HG02840 (cell line): ENCODE data around the gene CYTH2.
"Not testable (repeated sequence)": the region's sequence is repeated elsewhere in the genome, so short reads cannot be mapped to it uniquely, and the experiment has no call there.

ENCODE experiments used
- ATAC-seq: cut with Tn5 transposase; IDR thresholded peaks from one replicate; pipeline ENCODE4 v1.9.1; 2021; ENCODE audit warnings: mild to moderate bottlenecking, moderate library complexity, moderate number of reproducible peaks; ENCODE audit not compliant: unreplicated experiment, low FRiP score

Gene CYTH2

DNA sequence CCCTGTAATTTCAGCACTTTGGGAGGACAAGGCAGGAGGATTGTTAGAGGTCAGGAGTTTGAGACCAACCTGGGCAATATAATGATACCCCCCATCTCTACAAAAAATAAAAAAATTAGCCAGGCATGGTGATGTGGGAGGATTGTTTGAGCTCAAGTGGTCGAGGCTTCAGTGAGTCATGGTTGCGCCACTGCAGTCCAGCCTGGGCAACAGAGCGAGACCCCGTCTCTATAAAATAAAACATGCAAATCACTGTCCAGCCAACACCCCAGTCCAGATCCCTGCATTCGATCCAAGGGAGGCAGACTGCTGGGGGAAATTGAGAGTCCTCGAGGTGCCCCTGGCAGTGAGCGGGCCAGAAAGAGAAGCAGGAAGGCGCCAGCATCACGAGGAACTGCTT lies 7.0 kb downstream of the CYTH2 start:
- no peak for ATAC-seq

DNA sequence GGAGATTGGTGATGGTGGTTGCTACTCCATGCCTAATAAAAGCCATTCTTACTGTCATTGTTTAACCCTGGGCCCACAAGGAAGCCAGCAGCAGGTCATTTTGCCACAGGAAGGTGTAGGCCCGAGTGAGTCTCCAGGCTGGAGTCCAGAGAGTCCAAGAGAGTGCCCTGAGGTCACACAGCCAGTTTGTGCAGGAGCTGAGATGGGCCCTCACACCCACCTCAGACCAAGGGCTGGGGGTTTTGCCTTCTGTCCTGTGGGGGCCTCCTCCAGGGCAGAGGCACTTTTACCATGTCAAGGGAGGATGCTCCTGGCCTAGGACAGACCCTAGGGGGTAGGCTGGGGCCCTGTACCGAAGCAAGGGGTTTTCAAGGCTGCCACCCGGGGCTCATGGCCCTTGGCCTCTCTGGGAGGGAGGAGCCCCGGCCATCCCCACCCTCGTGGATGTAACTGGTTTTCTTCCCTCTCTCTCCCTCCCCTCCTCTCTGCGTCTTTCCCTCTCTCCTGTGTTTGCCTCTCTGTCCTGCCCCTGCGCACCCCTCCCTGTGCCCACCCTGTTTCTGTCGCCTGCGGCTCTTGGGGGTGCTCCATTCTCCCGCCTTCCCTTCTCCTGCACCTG lies 8.0 kb downstream of the CYTH2 start:
- ATAC-seq = no peak

DNA sequence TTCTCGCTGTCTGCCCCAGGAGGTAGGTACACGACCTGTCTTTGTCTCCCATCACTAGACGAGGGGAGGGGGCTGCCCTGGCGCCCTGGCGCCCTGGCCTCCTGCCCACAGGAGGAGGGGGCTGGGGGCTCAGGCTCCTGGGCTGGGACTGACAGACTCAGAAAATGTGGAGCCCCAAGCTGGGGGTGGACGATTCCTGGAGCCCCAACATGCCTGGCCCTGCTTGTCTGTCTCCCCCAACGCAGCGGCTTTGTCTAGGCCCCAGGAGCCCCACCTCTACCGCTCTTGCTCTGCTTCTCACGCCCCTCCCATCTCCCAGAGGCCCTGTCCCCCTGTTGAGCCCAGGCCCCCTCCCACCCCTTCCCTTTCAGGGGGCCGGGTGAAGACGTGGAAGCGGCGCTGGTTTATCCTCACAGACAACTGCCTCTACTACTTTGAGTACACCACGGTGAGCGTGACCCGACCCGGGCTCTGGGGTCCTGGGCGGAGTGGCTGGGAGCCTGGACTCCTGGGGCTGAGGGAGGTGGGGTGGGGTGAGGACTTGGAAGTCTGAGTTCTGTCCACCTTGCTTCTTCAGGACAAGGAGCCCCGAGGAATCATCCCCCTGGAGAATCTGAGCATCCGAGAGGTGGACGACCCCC lies 8.6 kb downstream of the CYTH2 start:
- no peak for ATAC-seq

GRCh38 chr19:48478339-48479256 lies 9.4 kb downstream of the CYTH2 start:
- ATAC-seq = no peak

- ATAC-seq = no peak
These were observed 10.5 kb downstream of the CYTH2 start for GRCh38 chr19:48479686-48480085.

DNA sequence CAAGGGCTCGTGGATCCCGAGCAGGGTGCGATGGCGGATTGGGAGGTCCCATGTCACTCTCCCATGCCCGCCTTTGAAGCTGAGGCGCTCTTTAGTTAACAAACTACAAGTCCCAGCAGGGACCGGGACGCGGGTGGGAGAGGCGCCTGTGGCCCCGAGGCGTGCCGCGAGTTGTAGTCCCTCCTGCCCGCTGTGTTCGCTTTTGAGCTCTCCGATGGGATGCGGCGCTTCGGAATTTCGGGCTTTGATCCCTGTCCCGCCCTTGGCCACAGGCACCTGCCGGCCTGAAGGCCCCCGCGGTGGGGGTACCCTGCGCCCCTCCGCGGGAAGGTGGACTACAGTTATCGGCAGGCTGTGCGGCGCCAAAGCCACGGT lies 11.0 kb downstream of the CYTH2 start:
- no peak for ATAC-seq

DNA sequence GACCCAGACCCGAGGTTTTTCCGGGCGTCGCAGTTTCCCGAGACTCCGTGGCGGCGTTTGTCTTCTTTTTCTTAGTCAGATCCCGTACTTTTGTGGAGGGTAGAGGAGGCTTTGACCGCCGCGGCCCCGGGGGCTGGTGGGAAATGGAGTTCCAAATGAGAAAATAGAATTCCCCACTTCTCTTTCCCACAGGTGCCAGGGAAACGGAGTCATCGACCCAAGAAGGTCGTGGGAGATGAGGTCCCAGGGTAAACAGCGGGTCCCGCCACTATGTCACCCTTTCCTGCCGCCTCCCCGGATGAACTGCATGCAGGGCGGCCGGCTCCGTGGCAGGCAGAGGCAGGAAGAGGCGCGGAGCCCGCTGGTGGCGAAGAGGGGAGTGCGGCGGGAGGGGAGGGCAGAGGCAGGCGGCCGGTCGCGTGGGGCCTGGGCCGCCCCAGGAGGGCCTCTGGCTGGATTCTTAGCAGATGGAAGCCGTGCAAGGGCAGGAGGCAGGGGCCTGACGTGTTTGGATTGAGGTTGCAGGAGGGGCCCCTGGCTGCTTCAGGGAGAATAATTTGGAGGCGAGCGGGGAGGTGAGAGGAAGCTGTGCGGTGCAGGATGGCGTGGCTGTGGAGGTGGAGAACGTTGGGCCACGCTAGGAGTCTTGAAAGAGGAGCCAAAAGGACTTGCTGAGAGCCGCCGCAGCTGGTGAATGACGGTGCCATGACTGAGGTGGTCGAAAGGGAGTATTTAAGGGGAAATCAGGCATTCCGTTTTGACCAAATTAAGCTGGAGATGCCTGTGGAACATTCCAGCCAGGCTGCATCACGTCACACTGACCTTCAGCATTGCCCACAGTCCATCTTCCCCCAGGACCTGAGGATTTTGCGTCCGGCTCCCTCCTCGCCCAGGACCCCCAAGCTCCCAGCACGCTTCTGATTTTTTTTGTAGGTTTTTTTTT lies 11.7 kb downstream of the CYTH2 start:
- no peak for ATAC-seq

GRCh38 chr19:48481846-48482639 lies 12.9 kb downstream of the CYTH2 start:
- ATAC-seq = no peak

DNA sequence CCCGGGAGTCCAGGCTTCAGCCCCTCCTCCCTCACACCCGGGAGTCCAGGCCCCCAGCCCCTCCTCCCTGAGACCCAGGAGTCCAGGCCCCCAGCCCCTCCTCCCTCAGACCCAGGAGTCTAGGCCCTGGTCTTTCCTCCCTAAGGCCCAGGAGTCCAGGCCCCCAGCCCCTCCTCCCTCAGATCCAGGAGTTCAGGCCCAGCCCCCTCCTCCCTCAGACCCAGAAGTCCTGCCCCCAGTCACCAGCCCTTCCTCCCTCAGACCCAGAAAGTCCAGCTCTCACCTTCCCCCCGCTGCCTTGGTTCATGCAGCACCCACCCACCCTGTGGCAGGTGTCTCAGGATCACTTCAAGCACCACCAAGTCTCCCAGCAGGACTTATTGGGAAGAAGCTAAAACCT lies 14.1 kb downstream of the CYTH2 start:
- no peak for ATAC-seq

DNA sequence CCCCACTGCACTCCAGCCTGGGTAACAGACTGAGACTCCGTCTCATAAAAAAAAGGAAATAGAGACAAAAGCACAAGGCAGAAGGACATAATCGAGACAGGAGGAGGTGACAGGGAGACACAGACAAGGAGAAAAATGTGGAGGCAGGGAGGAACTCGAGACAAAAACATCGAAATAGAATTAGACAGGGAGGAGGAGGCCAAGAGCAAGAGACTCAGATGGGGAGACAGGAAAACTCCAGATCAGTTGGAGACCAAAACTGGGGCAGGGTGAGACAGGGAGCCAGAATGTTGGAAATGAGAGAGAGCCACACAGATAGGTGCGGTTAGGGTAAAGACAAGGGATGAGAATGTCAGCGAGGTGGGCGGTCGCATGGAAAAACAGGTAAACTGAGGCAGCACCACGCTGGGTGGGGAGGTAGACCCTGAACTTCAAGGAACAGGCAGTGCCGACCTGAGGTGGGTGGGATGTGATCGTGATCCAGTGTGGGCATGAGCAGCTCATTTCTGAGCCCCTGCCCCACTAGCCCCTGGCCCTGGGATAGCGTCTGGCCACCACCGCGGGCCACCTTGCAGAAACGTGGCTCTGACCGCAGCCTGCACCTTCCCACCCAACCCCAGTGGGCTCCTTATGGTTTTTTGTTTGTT lies 15.2 kb downstream of the CYTH2 start:
- ATAC-seq = no peak

GRCh38 chr19:48484931-48485612 lies 15.9 kb downstream of the CYTH2 start:
- no peak for ATAC-seq

GRCh38 chr19:48486706-48487105 lies 17.5 kb downstream of the CYTH2 start:
- not testable (repeated sequence) for ATAC-seq

DNA sequence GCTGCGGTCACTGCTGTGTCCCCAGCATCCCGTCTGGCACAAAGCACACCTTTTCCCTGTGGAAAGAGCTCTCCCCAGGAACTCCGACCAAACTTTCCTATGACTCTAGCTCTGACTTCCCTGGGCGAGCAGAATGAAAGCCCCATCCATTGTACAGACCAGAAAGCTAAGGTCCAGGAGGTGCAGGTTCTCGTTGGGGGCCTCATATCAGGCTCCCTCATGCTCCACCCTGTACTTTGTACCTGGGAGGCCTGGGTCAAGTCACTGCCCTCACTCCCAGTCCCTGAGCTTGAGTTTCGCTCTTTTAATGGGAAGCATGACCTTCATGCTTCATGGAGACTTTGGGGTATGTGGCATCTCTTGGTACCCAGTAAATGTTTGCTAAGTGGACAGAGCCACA lies 18.4 kb downstream of the CYTH2 start:
- ATAC-seq = no peak

GRCh38 chr19:48487948-48488347 lies 18.8 kb downstream of the CYTH2 start:
- ATAC-seq = no peak

DNA sequence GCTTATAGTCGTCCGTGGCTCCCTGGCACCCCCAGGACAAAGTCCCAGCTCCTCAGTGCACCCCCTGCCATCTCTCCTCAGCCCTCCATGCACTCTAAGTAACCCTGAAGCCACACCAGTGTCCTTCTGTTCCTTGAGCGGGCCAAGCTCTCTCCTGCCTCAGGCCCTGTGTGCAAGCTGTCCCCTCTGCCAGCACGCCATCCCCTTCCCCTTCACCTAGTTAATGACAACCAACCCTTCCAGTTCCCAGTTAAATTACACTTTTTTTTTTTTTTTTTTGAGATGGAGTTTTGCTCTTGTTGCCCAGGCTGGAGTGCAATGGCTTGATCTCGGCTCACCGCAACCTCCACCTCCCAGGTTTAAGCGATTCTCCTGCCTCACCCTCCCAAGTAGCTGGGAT lies 19.3 kb downstream of the CYTH2 start:
- not testable (repeated sequence) for ATAC-seq

- no peak for ATAC-seq
These were observed 20.5 kb downstream of the CYTH2 start for GRCh38 chr19:48489608-48490216.

DNA sequence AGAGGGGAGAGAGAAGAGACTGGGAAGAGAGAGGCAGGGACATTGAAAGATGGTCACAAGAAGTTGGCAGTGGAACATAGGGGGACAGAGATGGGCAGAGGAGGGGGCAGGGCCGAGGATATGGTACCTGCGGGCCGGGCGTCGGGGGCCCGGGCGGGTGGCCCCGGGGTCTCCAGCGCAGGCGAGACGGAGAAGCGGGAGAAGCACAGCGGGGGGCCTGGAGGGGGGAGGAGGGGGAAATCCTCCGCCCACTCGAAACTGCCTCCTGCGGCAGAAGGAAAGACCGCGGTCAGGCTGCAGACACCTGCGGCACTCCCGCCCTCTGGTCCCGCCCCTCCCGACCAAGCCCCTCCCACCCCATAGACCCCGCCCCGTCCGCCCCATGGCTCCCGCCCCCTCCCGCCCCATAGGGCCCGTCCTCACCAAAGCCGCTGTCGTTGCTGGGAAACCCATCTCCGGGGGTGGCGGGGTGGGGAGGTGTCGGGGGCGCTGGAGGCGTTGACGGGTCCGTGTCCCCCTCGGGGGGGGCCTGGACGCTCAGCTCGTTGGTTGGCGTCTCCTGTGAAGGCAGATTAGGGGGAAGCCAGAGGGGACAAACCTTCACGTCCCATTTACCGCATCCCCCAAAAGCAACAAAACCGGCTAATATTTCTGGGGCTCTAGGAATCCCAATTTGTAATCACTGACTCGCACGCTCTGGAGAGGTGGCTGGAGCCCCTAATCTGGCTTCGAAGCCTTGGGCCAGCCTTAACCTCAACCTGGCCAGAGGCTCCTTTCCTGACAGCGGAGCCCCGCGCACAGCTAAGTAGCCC lies 22.0 kb downstream of the CYTH2 start:
- ATAC-seq = no peak
